Fibroblast of villous mesenchyme (primary cell): ENCODE data around the gene GPR150. TPM values are rescaled to one million over a fixed set of nuclear protein-coding genes. Genes with fewer than 3 reads are reported as not detected.

Experiments used
- DNase-seq: peaks from one replicate; pipeline ENCODE4 v3.0.0-alpha.2; 2010; ENCODE audit warnings: low read depth
- H3K4me3 ChIP-seq: 2 replicates; pipeline ENCODE4 v1.5.1; 2011; ENCODE audit warnings: low read depth, mild to moderate bottlenecking, low read length
- CTCF ChIP-seq: IDR thresholded peaks from 2 replicates; pipeline ENCODE4 v1.5.1; 2012; ENCODE audit warnings: low read depth, mild to moderate bottlenecking, low read length; ENCODE audit not compliant: insufficient read depth
- total RNA-seq: library from RNA; depleted of rRNA; stranded (reverse); fragments of >200 nt; gene quantifications from 2 replicates; pipeline ENCODE4 v1.2.3, GENCODE V29; 2012

GPR150 gene
- total RNA-seq, 1 donor: 0.43 TPM

GRCh38 chr5:95621839-95622629, 2.1 kb downstream of the GPR150 start:
- TF ChIP-seq CTCF: no peak
- DNase-seq: no peak
- no peak overlapping the region for H3K4me3 ChIP-seq

DNA sequence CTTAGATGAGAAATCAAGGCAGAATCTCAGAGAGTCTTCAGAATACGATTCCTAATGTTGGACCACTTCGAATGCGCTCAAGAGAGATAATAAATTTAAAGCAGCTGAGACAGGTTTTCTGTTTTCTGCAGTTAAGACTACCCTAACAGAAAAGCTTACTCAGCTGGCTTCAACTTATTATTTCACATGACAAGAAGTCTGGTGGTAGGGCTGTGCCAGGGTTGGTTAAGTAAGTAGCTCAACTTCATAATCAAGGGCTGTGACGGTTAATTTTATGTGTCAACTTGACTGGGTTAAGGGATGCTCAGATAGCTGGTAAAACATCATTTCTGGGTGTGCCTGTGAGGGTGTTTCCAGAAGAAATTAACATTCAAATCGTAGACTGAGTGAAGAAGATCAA, 3.8 kb downstream of the GPR150 start:
- DNase-seq: no peak
- no peak for TF ChIP-seq CTCF
- H3K4me3 ChIP-seq: no peak overlapping the region

GRCh38 chr5:95624368-95624767, 4.5 kb downstream of the GPR150 start:
- no peak overlapping the region for H3K4me3 ChIP-seq
- no peak for DNase-seq
- TF ChIP-seq CTCF: no peak

DNA sequence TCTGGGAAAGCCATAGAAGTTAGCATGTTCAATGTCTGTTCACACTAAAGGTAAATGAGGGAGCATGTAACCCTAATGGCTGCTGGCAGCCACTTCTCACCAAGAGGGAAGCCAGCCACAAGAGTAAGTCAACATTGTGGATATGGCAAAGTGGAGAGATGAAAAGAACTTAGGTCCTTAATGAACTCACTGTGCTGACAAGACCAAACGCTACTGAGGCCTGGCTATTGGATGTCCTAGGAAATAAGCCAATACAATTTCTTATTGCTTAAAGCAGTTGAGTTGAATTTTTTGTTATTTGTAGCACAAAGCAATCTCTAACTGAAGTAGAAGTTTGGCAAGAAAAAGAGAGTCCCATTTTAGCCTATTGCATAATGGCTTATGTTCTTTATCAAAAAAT, 6.8 kb downstream of the GPR150 start:
- no peak for DNase-seq
- TF ChIP-seq CTCF: no peak
- H3K4me3 ChIP-seq: no peak overlapping the region

GRCh38 chr5:95627971-95628810, 8.3 kb downstream of the GPR150 start:
- H3K4me3 ChIP-seq: no peak overlapping the region
- DNase-seq: no peak

GRCh38 chr5:95628933-95629332, 9.0 kb downstream of the GPR150 start:
- TF ChIP-seq CTCF: no peak
- no peak for DNase-seq
- H3K4me3 ChIP-seq: no peak overlapping the region

More at GRCh38 chr5:95627971-95628810, 8.3 kb downstream of the GPR150 start:
- TF ChIP-seq CTCF: no peak
